ENCODE data around the gene UHRF1. TPM values are rescaled to one million over a fixed set of nuclear protein-coding genes. Genes with fewer than 3 reads are reported as not detected.

The UHRF1 gene
- total and polyA plus RNA-seq, 2 of the 13 experiments (the other 11 are each of a cell fraction or from before 2014, with no cell fraction given): 6.8 to 78.4 TPM

- Histone ChIP-seq H2AFZ (ENCODE audit: low read length) (no peak overlapping the region), H3K4me1 (ENCODE audit: insufficient read depth, low read length) (peaks cover 1% of the 10 kb centered on the region; the same call in 1 of the 2 replicates), H3K9me3 (ENCODE audit: low read length) (no peaks in the 10 kb centered on the region), H3K27me3 (ENCODE audit: control insufficient read depth in 1 of 2, insufficient read depth in 2 of 2, low read length in 2 of 2) (no peaks in the 10 kb centered on the region; a peak in 1 of 5 replicates), H3K4me2 (ENCODE audit: low read depth, low read length) (no peak overlapping the region), H3K79me2 (ENCODE audit: insufficient read depth, low read length) (no peaks in the 10 kb centered on the region), H3K9ac (ENCODE audit: insufficient read depth, low read depth, low read length) (no peak overlapping the region), H3K27ac (ENCODE audit: extremely low read length, insufficient read depth, low read length) (no peak overlapping the region), H3K4me3 (replicated peaks in 1 of 3; ENCODE audit: insufficient read depth in 1 of 3, low read depth in 2 of 3, low read length in 3 of 3) (no peak overlapping the region), H4K20me1 (ENCODE audit: insufficient read depth, low read length) (no peaks in the 10 kb centered on the region), H3K36me3 (replicated peaks in 1 of 2; ENCODE audit: control insufficient read depth in 1 of 2, insufficient read depth in 2 of 2, low read length in 2 of 2) (peaks cover 13 to 25% of the 10 kb centered on the region in 2 experiments; a peak in 4 of 5 replicates)
- no TSS peak for BruUV-seq (replicated peaks)
- CTCF ChIA-PET (ENCODE audit: low intra/inter-chr PET ratio, low total read pairs): no interaction called here
- 94% methylated on average over 4 of the region's 7 CpGs for WGBS (ENCODE audit: low lambda C conversion rate)
- POLR2A ChIA-PET: no interaction called here
- in situ Hi-C loops (cut with HindIII; ENCODE audit: extremely low pct_ligation_motif_present, low pct_unique_long_range_greater_than_20kb): no loop called here
- no peak for ATAC-seq
- intact Hi-C loops (cut with micrococcal nuclease; ENCODE audit: unreplicated experiment): no loop called here
- no peak for FAIRE-seq
- no peak for DNase-seq (ENCODE audit: low spot score)
- no peak for TF ChIP-seq ZBTB46 (CRISPR knock-in tag; IDR thresholded peaks at IDR 0.05; ENCODE audit: borderline replicate concordance)
- peak; percentile 85 for TF ChIP-seq ZNF629 (CRISPR knock-in tag; conservative IDR thresholded peaks at IDR 0.05)
- TF ChIP-seq SMYD3 (CRISPR knock-in tag; IDR thresholded peaks at IDR 0.05): no peak
- TF ChIP-seq ZBTB40 (IDR thresholded peaks at IDR 0.05): peak; percentile 66
- peak; percentile 99 for TF ChIP-seq ZBTB40 (CRISPR knock-in tag; IDR thresholded peaks at IDR 0.05)
- no peak for TF ChIP-seq ZNF646 (CRISPR knock-in tag; IDR thresholded peaks at IDR 0.05)
- no peak for TF ChIP-seq ZNF441 (CRISPR knock-in tag; IDR thresholded peaks at IDR 0.05; ENCODE audit: borderline replicate concordance)
These were observed 52.9 kb downstream of the UHRF1 start for GRCh38 chr19:4962085-4962619.
